Gastrocnemius medialis (tissue), 4 donors: ENCODE results near the gene CCDC74A.
"Not testable (repeated sequence)": the region's sequence is repeated elsewhere in the genome, so short reads cannot be mapped to it uniquely, and the experiment has no call there.

ENCODE experiments used
- POLR2A ChIP-seq, 2 donors: fragments of 450-650 bp; IDR thresholded peaks; one replicate each; pipeline ENCODE4 v1.6.1; 2017; ENCODE audit warnings: antibody characterized with exemption in 2 of 2, mild to moderate bottlenecking in 2 of 2, moderate library complexity in 2 of 2
- TF ChIP-seq, protein P1 (sequence below), 5 experiments: fragments of 450-650 bp in 3 of 5; fragments of 200-600 bp in 2 of 5; sonication (generic) in 2 of 5; IDR thresholded peaks in 4 of 5; conservative IDR thresholded peaks in 1 of 5; 1 replicate in 4 of 5; 2 replicates in 1 of 5; pipeline ENCODE4 v1.5.1; 2016 to 2019; ENCODE audit warnings: antibody characterized with exemption in 5 of 5, mild to moderate bottlenecking in 3 of 5, moderate library complexity in 3 of 5

DNA sequence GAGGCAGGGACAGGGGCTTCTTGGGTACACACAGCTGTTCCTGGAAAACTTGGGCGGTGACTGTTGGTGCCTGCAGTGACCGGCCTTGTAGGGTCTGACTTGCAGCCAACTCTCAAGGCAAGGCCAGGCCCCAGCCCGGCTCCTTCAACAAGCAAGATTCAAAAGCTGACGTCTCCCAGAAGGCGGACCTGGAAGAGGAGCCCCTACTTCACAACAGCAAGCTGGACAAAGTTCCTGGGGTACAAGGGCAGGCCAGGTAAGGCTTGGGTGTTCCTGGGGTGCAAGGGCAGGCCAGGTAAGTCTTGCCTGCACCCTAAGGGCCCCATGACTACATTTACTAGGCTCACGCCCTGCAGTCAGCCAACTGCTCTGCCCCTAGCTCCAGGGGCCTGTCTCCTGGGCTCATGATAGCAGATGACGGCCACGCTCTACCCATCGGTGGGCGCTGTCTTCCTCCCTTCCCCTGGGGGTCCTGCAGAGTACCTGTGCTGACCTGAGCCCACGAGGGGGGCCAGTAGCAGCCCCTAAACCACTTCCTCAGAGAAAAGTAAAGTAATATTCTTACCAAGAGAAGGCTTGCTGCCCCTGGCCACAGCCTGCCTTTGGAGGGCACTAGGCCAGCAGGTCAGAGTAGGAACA lies 4.0 kb downstream of the CCDC74A start:
- TF ChIP-seq, protein P1, sequence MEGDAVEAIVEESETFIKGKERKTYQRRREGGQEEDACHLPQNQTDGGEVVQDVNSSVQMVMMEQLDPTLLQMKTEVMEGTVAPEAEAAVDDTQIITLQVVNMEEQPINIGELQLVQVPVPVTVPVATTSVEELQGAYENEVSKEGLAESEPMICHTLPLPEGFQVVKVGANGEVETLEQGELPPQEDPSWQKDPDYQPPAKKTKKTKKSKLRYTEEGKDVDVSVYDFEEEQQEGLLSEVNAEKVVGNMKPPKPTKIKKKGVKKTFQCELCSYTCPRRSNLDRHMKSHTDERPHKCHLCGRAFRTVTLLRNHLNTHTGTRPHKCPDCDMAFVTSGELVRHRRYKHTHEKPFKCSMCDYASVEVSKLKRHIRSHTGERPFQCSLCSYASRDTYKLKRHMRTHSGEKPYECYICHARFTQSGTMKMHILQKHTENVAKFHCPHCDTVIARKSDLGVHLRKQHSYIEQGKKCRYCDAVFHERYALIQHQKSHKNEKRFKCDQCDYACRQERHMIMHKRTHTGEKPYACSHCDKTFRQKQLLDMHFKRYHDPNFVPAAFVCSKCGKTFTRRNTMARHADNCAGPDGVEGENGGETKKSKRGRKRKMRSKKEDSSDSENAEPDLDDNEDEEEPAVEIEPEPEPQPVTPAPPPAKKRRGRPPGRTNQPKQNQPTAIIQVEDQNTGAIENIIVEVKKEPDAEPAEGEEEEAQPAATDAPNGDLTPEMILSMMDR (IDR thresholded peaks at IDR 0.05 in 4 of 5, conservative IDR thresholded peaks at IDR 0.05 in 1 of 5) = not testable (repeated sequence)
- not testable (repeated sequence) for TF ChIP-seq POLR2A (IDR thresholded peaks at IDR 0.05)
